Measurements from ENCODE around the gene WDR5. TPM values are rescaled to one million over a fixed set of nuclear protein-coding genes. Genes with fewer than 3 reads are reported as not detected.

Gene WDR5
- 11.6 and 13.5 TPM in 2 replicates for total RNA-seq

GRCh38 chr9:134135343-134136117 lies at the start of gene WDR5:
Gene WDR5 (plus strand): TSS chr9:134136082. CDS start chr9:134139878, 3,796 bp downstream.

Other genes starting within 250 kb of the WDR5 start
- 17.8 and 18.0 TPM in 2 replicates for gene VAV2, start 143.8 kb upstream of the WDR5 start, total RNA-seq
- 13.5 and 17.6 TPM in 2 replicates for gene BRD3OS, start 110.6 kb upstream of the WDR5 start, total RNA-seq
- gene BRD3, start 68.1 kb upstream of the WDR5 start, total RNA-seq: 5.7 and 9.1 TPM in 2 replicates
- gene RNU6ATAC, start 28.5 kb downstream of the WDR5 start, total RNA-seq: not detected in 2 replicates
- gene RXRA, start 190.4 kb downstream of the WDR5 start, total RNA-seq: 13.6 and 13.8 TPM in 2 replicates